Neural cell (in vitro differentiated cells): ENCODE results near the gene MEGF11.

Experiments
- CTCF ChIP-seq: fragments of 450-650 bp; IDR thresholded peaks from 2 replicates; pipeline ENCODE4 v1.5.1; 2014; ENCODE audit warnings: antibody characterized with exemption, mild to moderate bottlenecking, moderate library complexity; ENCODE audit not compliant: poor library complexity, severe bottlenecking
- EZH2 ChIP-seq: fragments of 200-600, 300-800 bp; shearing (Covaris generic), sonication (generic); IDR thresholded peaks from 2 replicates; pipeline ENCODE4 v1.6.1; 2014; ENCODE audit warnings: antibody characterized with exemption, low read length, borderline replicate concordance, mild to moderate bottlenecking; ENCODE audit not compliant: insufficient read depth, poor library complexity, severe bottlenecking
- RAD21 ChIP-seq: fragments of 450-650 bp; conservative IDR thresholded peaks from 2 replicates; pipeline ENCODE4 v1.6.1; 2014; ENCODE audit warnings: antibody characterized with exemption, mild to moderate bottlenecking, moderate library complexity
- REST ChIP-seq: IDR thresholded peaks from 2 replicates; pipeline ENCODE4 v1.6.1; 2012; ENCODE audit warnings: borderline replicate concordance

GRCh38 chr15:66051833-66052232 lies 201.7 kb downstream of the MEGF11 start:
- no peak for TF ChIP-seq EZH2
- TF ChIP-seq CTCF, result no peak
- TF ChIP-seq REST, result no peak
- no peak for TF ChIP-seq RAD21
